B cell (primary cell): ENCODE measurements around the gene NEGR1. TPM values are rescaled to one million over a fixed set of nuclear protein-coding genes. Genes with fewer than 3 reads are reported as not detected.

Experiments used
- ATAC-seq: fragments of 200-7000 bp; cut with Tn5 transposase; one replicate; pipeline ENCODE4 v1.10.0; 2021; ENCODE audit warnings: low read depth, mild to moderate bottlenecking, moderate number of reproducible peaks, moderate library complexity
- CTCF ChIA-PET: fragments of 350-600 bp; sonication (Branson Sonifier 250); formaldehyde crosslinking; loops from one replicate; lab custom pipeline; 2021; ENCODE audit warnings: antibody characterized with exemption, inconsistent platforms; lab: Charles Lee
- POLR2A ChIA-PET: fragments of 350-600 bp; sonication (Branson Sonifier 250); formaldehyde crosslinking; loops from one replicate; lab custom pipeline; 2021; ENCODE audit warnings: antibody characterized with exemption; lab: Charles Lee
- DNase-seq: peaks from one replicate; pipeline ENCODE4 v3.0.0; 2013
- H2AFZ ChIP-seq: 2 replicates; pipeline ENCODE4 v1.6.1; 2012; ENCODE audit warnings: mild to moderate bottlenecking, low read depth, low read length; ENCODE audit not compliant: insufficient read depth, poor library complexity, severe bottlenecking
- H3K27ac ChIP-seq, 2 donors: 1 replicate in 1 of 2; 2 replicates in 1 of 2; pipeline ENCODE4 v1.5.1; 2012 to 2013; ENCODE audit warnings: low read length in 2 of 2, mild to moderate bottlenecking in 2 of 2, moderate library complexity in 1 of 2
- H3K27me3 ChIP-seq, 4 experiments: fragments of 200-600 bp in 1 of 4; sonication (generic) in 1 of 4; replicated peaks in 1 of 4; 1 replicate in 2 of 4; 2 replicates in 2 of 4; pipeline versions ENCODE4 v1.6.1 to v1.7.0; 2013 to 2016; ENCODE audit warnings: low read length in 3 of 4, mild to moderate bottlenecking in 2 of 4, mixed read lengths in 1 of 4, moderate library complexity in 1 of 4; ENCODE audit not compliant: insufficient read depth in 4 of 4, control insufficient read depth in 3 of 4; ENCODE audit errors: control extremely low read depth in 1 of 4
- H3K36me3 ChIP-seq, 2 experiments: replicated peaks in 1 of 2; 1 replicate in 1 of 2; 2 replicates in 1 of 2; pipeline versions ENCODE4 v1.6.1 to v1.7.1; 2013; ENCODE audit warnings: low read length in 1 of 2; ENCODE audit not compliant: insufficient read depth in 2 of 2, control insufficient read depth in 1 of 2; ENCODE audit errors: control extremely low read depth in 1 of 2, extremely low read depth in 1 of 2
- H3K4me1 ChIP-seq, 2 donors: fragments of 200-600 bp in 1 of 2; sonication (generic) in 1 of 2; 1 replicate in 1 of 2; 2 replicates in 1 of 2; pipeline versions ENCODE4 v1.5.1 to v1.6.1; 2013 to 2017; ENCODE audit warnings: low read length in 2 of 2; ENCODE audit not compliant: control insufficient read depth in 2 of 2, insufficient read depth in 2 of 2
- H3K4me2 ChIP-seq: replicated peaks from 2 replicates; pipeline ENCODE3; 2012; ENCODE audit warnings: mild to moderate bottlenecking, low read depth, low read length; ENCODE audit not compliant: poor library complexity, severe bottlenecking
- H3K4me3 ChIP-seq, 5 experiments: fragments of 200-600 bp in 1 of 5; sonication (generic) in 1 of 5; 1 replicate in 3 of 5; 2 replicates in 2 of 5; pipeline versions ENCODE4 v1.5.1 to v1.7.0; 2011 to 2016; ENCODE audit warnings: low read length in 4 of 5, mild to moderate bottlenecking in 4 of 5, low read depth in 2 of 5, control low read depth in 1 of 5, moderate library complexity in 1 of 5; ENCODE audit not compliant: insufficient read depth in 1 of 5; ENCODE audit errors: control extremely low read depth in 1 of 5, extremely low read depth in 1 of 5
- H3K79me2 ChIP-seq: fragments of 200-600 bp; sonication (generic); one replicate; pipeline ENCODE4 v1.6.0; 2016; ENCODE audit warnings: low read length; ENCODE audit not compliant: control insufficient read depth, insufficient read depth
- H3K9ac ChIP-seq: fragments of 200-600 bp; sonication (generic); 2 replicates; pipeline ENCODE4 v1.6.1; 2017; ENCODE audit warnings: mild to moderate bottlenecking, low read length, moderate library complexity
- H3K9me3 ChIP-seq, 3 donors: one replicate each; pipeline versions ENCODE4 v1.6.1 to v1.7.1; 2013; ENCODE audit warnings: low read length in 2 of 3; ENCODE audit not compliant: control insufficient read depth in 2 of 3, insufficient read depth in 1 of 3; ENCODE audit errors: control extremely low read depth in 1 of 3
- H4K20me1 ChIP-seq: 2 replicates; pipeline ENCODE4 v1.6.0; 2012; ENCODE audit warnings: mild to moderate bottlenecking, low read length; ENCODE audit not compliant: insufficient read depth, control insufficient read depth, poor library complexity, severe bottlenecking
- H3K27ac Mint-ChIP-seq: one replicate; pipeline ENCODE4 v1.8.0; 2021; ENCODE audit warnings: mixed read lengths
- H3K27me3 Mint-ChIP-seq: one replicate; pipeline ENCODE4 v1.8.0; 2021; ENCODE audit warnings: mixed read lengths
- H3K4me1 Mint-ChIP-seq: one replicate; pipeline ENCODE4 v1.8.0; 2021; ENCODE audit warnings: mixed read lengths
- H3K4me3 Mint-ChIP-seq: one replicate; pipeline ENCODE4 v1.8.0; 2021; ENCODE audit warnings: mixed read lengths
- H3K9me3 Mint-ChIP-seq: one replicate; pipeline ENCODE4 v1.8.0; 2022; ENCODE audit warnings: mixed read lengths; ENCODE audit not compliant: insufficient read depth
- CTCF ChIP-seq: fragments of 200-600 bp; IDR thresholded peaks from one replicate; pipeline ENCODE4 v1.8.0; 2022; ENCODE audit warnings: antibody characterized with exemption, mild to moderate bottlenecking
- EZH2 ChIP-seq: IDR thresholded peaks from 2 replicates; pipeline ENCODE4 v1.6.1; 2012; ENCODE audit warnings: borderline replicate concordance, low read depth, mild to moderate bottlenecking, moderate library complexity, low read length; ENCODE audit not compliant: insufficient read depth, poor library complexity, severe bottlenecking
- WGBS: methylation state at CpG from one replicate; pipeline ENCODE4 v1.1.5; 2013; ENCODE audit warnings: missing lambda C conversion rate; ENCODE audit not compliant: insufficient coverage; 5-methylcytosine and 5-hydroxymethylcytosine counted together
- intact Hi-C: fragments of 100-400 bp; cut with micrococcal nuclease; formaldehyde crosslinking; loops from one replicate; pipeline ENCODE4 v1.10.0; 2022
- polyA plus RNA-seq: library from polyadenylated mRNA; depleted of rRNA; stranded (reverse); fragments of >200 nt; gene quantifications from 2 replicates; pipeline ENCODE4 v1.2.3, GENCODE V29; 2012
- total RNA-seq, 2 donors: library from RNA; stranded (reverse); fragments of 120-200 nt in 1 of 2; gene quantifications; 1 replicate in 1 of 2; 2 replicates in 1 of 2; pipeline versions ENCODE4 v1.2.3 to v1.2.4, GENCODE V29; 2013 to 2022

Gene NEGR1
- total and polyA plus RNA-seq, 2 donors (not counting 1 experiment from before 2014, with no cell fraction given) = 0.01 TPM; not detected in 1

- ChIA-PET CTCF (no interaction called here), POLR2A (no interaction called here)
- WGBS = no CpG with 5 or more reads among the region's 1 CpG
- Histone ChIP-seq H3K4me2 (no peak overlapping the region), H4K20me1 (no peaks in the 10 kb centered on the region), H3K4me3 (no peak overlapping the region), H3K9me3 (no peaks in the 10 kb centered on the region), H3K9ac (no peak overlapping the region), H3K27me3 (no peaks in the 10 kb centered on the region), H3K27ac (no peak overlapping the region), H3K36me3 (no peaks in the 10 kb centered on the region), H3K79me2 (no peaks in the 10 kb centered on the region), H3K4me1 (no peaks in the 10 kb centered on the region), H2AFZ (no peak overlapping the region)
- ATAC-seq = no peak
- Mint-ChIP-seq H3K4me1 (no peaks in the 10 kb centered on the region), H3K27me3 (no peaks in the 10 kb centered on the region), H3K9me3 (no peaks in the 10 kb centered on the region), H3K4me3 (no peak overlapping the region), H3K27ac (no peak overlapping the region)
- TF ChIP-seq CTCF = no peak
- no peak for TF ChIP-seq EZH2
- no peak for DNase-seq
- intact Hi-C loops = no loop called here
Observed at GRCh38 chr1:71623888-71624287, 658.5 kb downstream of the NEGR1 start.

- ATAC-seq (no peak), DNase-seq (no peak)
- 89% methylated on average over 1 of the region's 1 CpG for WGBS
- TF ChIP-seq CTCF = no peak
- TF ChIP-seq EZH2 = no peak
- Histone ChIP-seq H3K4me1 (no peaks in the 10 kb centered on the region), H3K9ac (no peak overlapping the region), H2AFZ (no peak overlapping the region), H3K4me3 (no peak overlapping the region), H3K36me3 (no peaks in the 10 kb centered on the region), H4K20me1 (no peaks in the 10 kb centered on the region), H3K27ac (no peak overlapping the region), H3K79me2 (no peaks in the 10 kb centered on the region), H3K9me3 (no peaks in the 10 kb centered on the region), H3K27me3 (no peaks in the 10 kb centered on the region), H3K4me2 (no peak overlapping the region)
- Mint-ChIP-seq H3K27ac (no peak overlapping the region), H3K27me3 (no peaks in the 10 kb centered on the region), H3K4me1 (no peaks in the 10 kb centered on the region), H3K9me3 (no peaks in the 10 kb centered on the region), H3K4me3 (no peak overlapping the region)
- POLR2A ChIA-PET = no interaction called here
- CTCF ChIA-PET = no interaction called here
- intact Hi-C loops = no loop called here
Observed at GRCh38 chr1:71621785-71622184, 660.6 kb downstream of the NEGR1 start.
